GM21390 (cell line): Measurements from ENCODE around the gene CCNL1.
A peak's percentile ranks its signal among the peaks of the same experiment; 100 is the strongest.
"Not testable (repeated sequence)": the region's sequence is repeated elsewhere in the genome, so short reads cannot be mapped to it uniquely, and the experiment has no call there.

ENCODE experiments used
- ATAC-seq: cut with Tn5 transposase; IDR thresholded peaks from one replicate; pipeline ENCODE4 v1.9.1; 2021; ENCODE audit not compliant: unreplicated experiment

CCNL1 gene

GRCh38 chr3:157159762-157160657, at the start of gene CCNL1:
Gene CCNL1, minus strand, starts transcription at chr3:157160147. Its CDS starts 53 bp downstream, at chr3:157160094.
- ATAC-seq: peak; percentile 81

GRCh38 chr3:157204880-157205279, 44.9 kb upstream of the CCNL1 start:
- no peak for ATAC-seq

GRCh38 chr3:157204431-157204830, 44.5 kb upstream of the CCNL1 start:
- ATAC-seq: no peak

- ATAC-seq: peak; percentile 85
These were observed 41.8 kb upstream of the CCNL1 start for GRCh38 chr3:157201648-157202278.

GRCh38 chr3:157199841-157200240, 39.9 kb upstream of the CCNL1 start:
- ATAC-seq: no peak

GRCh38 chr3:157195965-157196364, 36.0 kb upstream of the CCNL1 start:
- ATAC-seq: no peak

- ATAC-seq: not testable (repeated sequence)
These were observed 31.2 kb upstream of the CCNL1 start for GRCh38 chr3:157191149-157191548.

- ATAC-seq: no peak
These were observed 30.5 kb upstream of the CCNL1 start for GRCh38 chr3:157190380-157190872.

GRCh38 chr3:157188391-157188790, 28.4 kb upstream of the CCNL1 start:
- no peak for ATAC-seq

- ATAC-seq: no peak
These were observed 22.9 kb upstream of the CCNL1 start for GRCh38 chr3:157182879-157183278.

GRCh38 chr3:157180262-157180661, 20.3 kb upstream of the CCNL1 start:
- ATAC-seq: no peak

- no peak for ATAC-seq
These were observed 19.4 kb upstream of the CCNL1 start for GRCh38 chr3:157179365-157179803.

GRCh38 chr3:157178503-157179364, 18.8 kb upstream of the CCNL1 start:
- ATAC-seq: not testable (repeated sequence)

- ATAC-seq: not testable (repeated sequence)
These were observed 18.0 kb upstream of the CCNL1 start for GRCh38 chr3:157177801-157178453.

GRCh38 chr3:157176934-157177333, 17.0 kb upstream of the CCNL1 start:
- no peak for ATAC-seq

- no peak for ATAC-seq
These were observed 16.0 kb upstream of the CCNL1 start for GRCh38 chr3:157175691-157176507.

GRCh38 chr3:157174649-157175498, 14.9 kb upstream of the CCNL1 start:
- ATAC-seq: peak; percentile 94

- no peak for ATAC-seq
These were observed 14.3 kb upstream of the CCNL1 start for GRCh38 chr3:157174290-157174648.

GRCh38 chr3:157173343-157173742, 13.4 kb upstream of the CCNL1 start:
- ATAC-seq: not testable (repeated sequence)
